NCI-H69 (cell line): ENCODE measurements around the gene GSTA3.

Experiments
- DNase-seq: peaks from one replicate; lab custom pipeline; 2025; lab: John Stamatoyannopoulos, UW

Gene GSTA3

DNA sequence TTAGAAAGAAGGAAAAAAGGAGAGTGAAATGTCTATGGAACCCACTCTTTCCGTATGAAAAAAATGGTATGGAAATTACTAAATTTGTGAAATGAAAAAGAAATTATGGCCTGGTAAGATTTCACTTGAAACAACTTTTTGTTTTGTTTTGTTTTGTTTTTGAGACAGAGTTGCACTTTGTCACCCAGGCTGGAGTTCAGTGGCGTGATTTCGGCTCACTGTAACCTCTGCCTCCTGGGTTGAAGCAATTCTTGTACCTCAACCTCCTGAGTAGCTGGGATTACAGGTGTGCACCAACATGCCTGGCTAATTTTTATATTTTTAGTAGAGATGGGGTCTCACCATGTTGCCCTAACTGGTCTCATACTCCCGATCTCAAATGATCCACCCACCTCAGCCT, 51.1 kb downstream of the GSTA3 start:
- DNase-seq, result no peak

DNA sequence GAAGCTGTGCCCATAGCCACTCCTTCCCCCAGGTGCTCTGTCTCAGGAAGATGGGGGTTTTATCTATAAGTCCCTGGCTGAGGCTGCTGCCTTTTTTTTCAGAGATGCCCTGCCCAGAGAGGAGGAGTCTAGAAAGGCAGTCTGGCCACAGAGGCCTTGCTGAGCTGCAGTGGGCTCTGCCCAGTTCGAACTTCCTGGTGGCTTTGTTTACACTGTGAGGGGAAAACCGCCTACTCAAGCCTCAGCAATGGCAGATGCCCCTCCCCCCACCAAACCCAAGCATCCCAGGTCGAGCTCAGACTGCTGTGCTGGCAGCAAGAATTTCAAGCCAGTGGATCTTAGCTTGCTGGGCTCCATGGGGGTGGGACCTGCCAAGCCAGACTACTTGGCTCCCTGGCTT, 53.4 kb downstream of the GSTA3 start:
- DNase-seq, result peak; percentile 66

DNA sequence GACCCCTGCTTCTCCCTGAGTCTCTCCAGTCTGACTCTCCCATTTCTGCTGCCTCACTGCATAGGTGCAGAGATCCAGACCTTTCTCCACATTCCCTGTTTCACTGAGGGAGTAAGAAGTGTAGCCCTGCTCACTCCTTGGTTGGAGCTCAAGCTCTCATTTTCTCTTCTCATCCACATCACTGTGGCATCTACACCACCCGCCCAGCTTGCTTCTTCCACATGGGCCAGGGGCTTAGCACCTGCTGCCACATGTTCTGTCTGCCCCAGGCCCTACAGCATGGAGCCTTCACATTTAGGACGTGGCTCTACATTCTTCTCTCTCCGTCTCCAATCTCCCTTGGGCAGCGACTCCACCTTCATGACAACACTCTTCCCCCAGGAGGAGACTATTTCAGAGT, 60.4 kb downstream of the GSTA3 start:
- no peak for DNase-seq
